Stimulated activated CD4-positive, alpha-beta T cell treated with anti-CD3 and anti-CD28 coated beads, Interleukin-15, amount 100 ng/mL, for 24 hours (primary cell): ENCODE results near the gene TUBD1.
"Not testable (repeated sequence)": the region's sequence is repeated elsewhere in the genome, so short reads cannot be mapped to it uniquely, and the experiment has no call there.

Experiments
- DNase-seq: peaks from one replicate; pipeline ENCODE4 v3.0.0-alpha.2; 2020

TUBD1 gene

DNA sequence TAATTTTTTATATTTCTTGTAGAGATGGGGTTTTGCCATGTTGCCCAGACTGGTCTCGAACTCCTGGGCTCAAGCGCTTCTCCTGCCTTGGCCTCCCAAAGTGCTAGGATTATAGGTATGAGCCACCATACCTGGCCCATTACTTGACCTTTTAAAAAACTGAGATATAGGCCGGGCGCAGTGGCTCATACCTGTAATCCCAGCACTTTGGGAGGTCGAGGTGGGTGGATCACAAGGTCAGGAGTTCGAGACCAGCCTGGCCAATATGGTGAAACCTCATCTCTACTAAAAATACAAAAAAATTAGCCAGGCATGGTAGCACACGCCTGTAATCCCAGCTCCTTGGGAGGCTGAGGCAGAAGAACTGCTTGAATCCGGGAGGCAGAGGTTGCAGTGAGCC lies 19.3 kb downstream of the TUBD1 start:
- not testable (repeated sequence) for DNase-seq

DNA sequence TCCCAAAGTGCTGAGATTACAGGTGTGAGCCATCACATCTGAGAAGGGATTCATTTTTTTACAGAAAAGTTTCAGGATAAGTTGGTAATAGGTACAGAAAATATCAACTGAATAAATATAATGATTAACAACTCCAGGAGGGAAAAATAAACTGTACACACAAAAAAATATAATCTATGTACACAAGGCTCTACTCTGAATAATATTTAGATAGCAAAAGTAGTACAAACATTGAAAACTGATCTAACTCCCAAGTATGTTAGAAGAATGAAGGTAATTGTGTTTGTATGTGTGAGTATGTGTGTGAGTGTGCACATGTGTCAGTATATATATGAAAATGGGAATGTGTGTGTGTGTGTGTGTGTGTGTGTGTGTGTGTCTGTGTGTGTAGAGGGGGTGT lies 20.4 kb downstream of the TUBD1 start:
- DNase-seq: no peak

DNA sequence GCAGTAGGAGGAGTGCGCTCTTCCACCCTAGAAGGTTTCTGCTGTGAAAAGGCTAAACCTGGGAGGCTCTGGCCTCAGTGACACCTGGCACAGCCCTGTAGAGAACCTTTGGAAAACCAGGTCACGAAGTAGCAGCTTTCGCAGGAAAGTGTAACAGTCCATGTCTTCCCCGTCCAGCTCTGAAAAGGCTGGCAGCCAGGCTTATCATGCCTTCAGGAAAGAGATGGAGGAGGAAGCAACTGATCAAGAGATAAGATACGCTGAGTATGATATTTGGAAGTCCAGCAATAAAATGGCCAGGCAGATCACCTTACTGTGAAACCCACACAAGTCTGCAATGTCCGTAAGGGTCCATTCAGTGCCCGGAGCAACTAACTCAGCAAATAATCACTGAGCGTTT lies 22.3 kb downstream of the TUBD1 start:
- no peak for DNase-seq

- no peak for DNase-seq
Measured at GRCh38 chr17:59869941-59870218, 22.9 kb downstream of the TUBD1 start.

- no peak for DNase-seq
Measured at GRCh38 chr17:59863616-59864015, 29.1 kb downstream of the TUBD1 start.

DNA sequence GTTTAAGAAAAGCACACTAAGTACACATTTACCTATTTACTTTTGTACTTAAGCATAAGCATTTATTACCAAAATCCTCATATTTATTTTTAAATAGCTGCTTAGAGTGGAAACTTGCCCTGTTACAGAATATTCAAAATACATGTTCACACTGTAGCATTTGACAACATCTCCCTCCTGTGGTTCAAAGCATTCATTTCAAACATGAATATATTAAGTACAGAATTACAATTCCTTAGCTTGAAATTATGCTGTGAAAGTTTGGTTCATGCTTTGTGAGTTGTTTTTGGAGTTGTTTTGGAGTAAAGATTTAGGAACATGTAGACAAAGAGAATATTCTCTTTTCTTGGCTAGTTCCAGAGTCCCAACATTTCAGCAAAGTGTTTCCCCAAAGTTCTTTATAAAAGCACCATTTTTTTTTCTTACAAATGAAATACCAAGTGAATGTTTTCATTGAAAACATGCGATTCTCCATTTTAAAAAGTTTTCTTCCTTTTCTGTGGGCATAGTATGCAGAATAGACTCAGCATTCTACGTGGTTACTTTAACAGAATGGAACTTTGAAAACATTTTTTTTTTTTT lies 33.2 kb downstream of the TUBD1 start:
- DNase-seq: no peak

- DNase-seq: no peak
Measured at GRCh38 chr17:59858932-59859331, 33.8 kb downstream of the TUBD1 start.

GRCh38 chr17:59858167-59858816 lies 34.5 kb downstream of the TUBD1 start:
- no peak for DNase-seq

- DNase-seq: no peak
Measured at GRCh38 chr17:59856859-59857794, 35.6 kb downstream of the TUBD1 start.

- DNase-seq: not testable (repeated sequence)
Measured at GRCh38 chr17:59853919-59854729, 38.6 kb downstream of the TUBD1 start.

- peak; percentile 72 for DNase-seq
Measured at GRCh38 chr17:59853168-59853918, 39.4 kb downstream of the TUBD1 start.

DNA sequence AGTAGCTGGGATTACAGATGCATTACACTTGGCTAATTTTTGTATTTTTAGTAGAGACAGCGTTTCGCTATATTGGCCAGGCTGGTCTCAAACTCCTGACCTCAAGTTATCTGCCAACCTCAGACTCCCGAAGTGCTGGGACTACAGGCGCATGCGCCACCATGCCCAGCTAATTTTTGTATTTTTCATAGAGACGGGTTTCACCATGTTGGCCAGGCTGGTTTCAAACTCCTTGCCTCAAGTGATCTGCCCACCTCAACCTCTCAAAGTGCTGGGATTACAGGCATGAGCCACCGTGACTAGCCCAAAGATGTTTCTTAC lies 39.9 kb downstream of the TUBD1 start:
- DNase-seq: not testable (repeated sequence)

- DNase-seq: no peak
Measured at GRCh38 chr17:59851439-59852375, 41.0 kb downstream of the TUBD1 start.

DNA sequence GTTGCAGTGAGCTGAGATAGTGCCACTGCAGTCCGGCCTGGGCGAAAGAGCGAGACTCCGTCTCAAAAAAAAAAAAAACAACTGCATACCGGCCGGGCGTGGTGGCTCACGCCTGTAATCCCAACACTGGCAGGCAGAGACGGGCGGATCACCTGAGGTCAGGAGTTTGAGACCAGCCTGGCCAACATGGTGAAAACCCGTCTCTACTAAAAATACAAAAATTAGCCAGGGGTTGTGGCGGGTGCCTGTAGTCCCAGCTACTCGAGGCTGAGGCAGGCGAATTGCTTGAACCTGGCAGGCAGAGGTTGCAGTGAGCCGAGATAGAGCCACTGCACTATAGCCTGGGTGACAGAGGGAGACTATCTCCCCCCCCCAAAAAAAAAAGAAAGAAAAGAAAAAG lies 42.4 kb downstream of the TUBD1 start:
- not testable (repeated sequence) for DNase-seq

DNA sequence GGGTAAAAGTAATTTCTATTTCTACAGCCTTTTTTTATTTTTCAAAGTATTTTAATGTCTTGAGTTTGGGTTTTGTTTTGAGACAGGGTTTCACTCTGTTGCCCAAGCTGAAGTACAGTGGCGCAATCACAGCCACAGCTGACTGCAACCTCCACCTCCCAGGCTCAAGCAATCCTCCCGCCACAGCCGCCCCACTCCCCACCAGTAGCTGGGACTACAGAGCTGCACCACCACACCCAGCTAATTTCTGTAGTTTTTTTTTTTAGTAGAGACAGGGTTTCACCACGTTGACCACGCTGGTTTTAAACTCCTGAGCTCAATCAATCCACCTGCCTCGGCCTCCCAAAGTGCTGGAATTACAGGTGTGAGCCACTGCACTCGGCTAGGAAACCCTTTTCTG lies 44.0 kb downstream of the TUBD1 start:
- DNase-seq: peak; percentile 77

GRCh38 chr17:59848385-59848668 lies 44.4 kb downstream of the TUBD1 start:
- DNase-seq: no peak

- peak; percentile 29 for DNase-seq
Measured at GRCh38 chr17:59846394-59847165, 46.2 kb downstream of the TUBD1 start.

DNA sequence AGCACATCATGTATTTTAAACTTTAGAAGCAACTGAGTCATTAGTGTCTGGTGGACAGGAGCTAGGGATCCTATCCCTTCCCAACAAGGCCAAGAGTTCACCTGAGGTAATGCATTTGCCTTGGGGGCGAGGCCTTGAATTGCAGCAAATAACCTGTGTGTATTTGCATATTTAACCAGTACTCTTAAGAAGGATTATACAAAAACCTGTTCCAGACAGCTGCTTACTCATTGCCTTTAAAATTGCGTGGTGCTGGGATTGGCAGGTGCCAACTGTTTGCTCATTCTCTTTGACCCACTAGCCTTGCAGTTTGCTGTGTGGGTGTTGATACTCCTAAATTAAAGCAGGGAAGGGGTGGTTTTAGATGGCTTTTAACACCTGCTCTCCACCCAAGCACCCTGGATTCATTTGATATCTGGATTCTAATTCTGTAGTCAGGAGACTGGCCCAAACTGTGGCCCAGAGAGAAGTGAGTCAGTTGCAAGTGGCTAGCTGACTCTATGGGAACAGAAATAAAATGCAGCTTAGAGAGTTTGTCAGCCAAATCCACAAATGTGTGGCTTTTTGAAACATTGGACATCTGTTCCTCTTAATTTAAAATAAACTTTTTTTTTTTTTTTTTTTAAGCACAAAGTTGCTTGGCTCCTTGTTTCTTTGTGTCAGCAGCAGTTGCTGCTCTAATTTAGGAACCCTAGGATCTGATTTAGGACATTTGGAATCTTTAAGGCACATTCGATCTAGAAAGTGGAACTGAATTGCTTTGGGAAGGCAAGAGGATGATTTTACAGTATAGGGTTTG lies 46.9 kb downstream of the TUBD1 start:
- DNase-seq: peak; percentile 63

- DNase-seq: peak; percentile 49
Measured at GRCh38 chr17:59844884-59845594, 47.7 kb downstream of the TUBD1 start.
